Karpas-422 (cell line): ENCODE measurements around the gene TLE1. TPM values are rescaled to one million over a fixed set of nuclear protein-coding genes. Genes with fewer than 3 reads are reported as not detected.

Experiments
- DNase-seq: peaks from one replicate; pipeline ENCODE4 v3.0.0-alpha.2; 2015
- H2AFZ ChIP-seq: fragments of 200-600 bp; sonication (generic); 2 replicates; pipeline ENCODE4 v1.6.1; 2014; ENCODE audit warnings: antibody characterized with exemption, low read length, mixed read lengths
- H3K27ac ChIP-seq: fragments of 200-600 bp; sonication (generic); 2 replicates; pipeline ENCODE4 v1.5.1; 2014; ENCODE audit warnings: mild to moderate bottlenecking, low read length, moderate library complexity
- H3K27me3 ChIP-seq: fragments of 200-600 bp; sonication (generic); 2 replicates; pipeline ENCODE4 v1.6.1; 2014; ENCODE audit warnings: low read length, mixed read lengths
- H3K36me3 ChIP-seq: fragments of 200-600 bp; sonication (generic); 2 replicates; pipeline ENCODE4 v1.6.1; 2014; ENCODE audit warnings: low read length, mixed read lengths; ENCODE audit not compliant: insufficient read depth
- H3K4me1 ChIP-seq: fragments of 200-600 bp; sonication (generic); 2 replicates; pipeline ENCODE4 v1.6.1; 2014; ENCODE audit warnings: mild to moderate bottlenecking, low read length, mixed read lengths
- H3K4me2 ChIP-seq: fragments of 200-600 bp; sonication (generic); 2 replicates; pipeline ENCODE4 v1.6.1; 2014; ENCODE audit warnings: low read length, low read depth, mild to moderate bottlenecking; ENCODE audit not compliant: poor library complexity, severe bottlenecking
- H3K4me3 ChIP-seq: fragments of 200-600 bp; sonication (generic); 2 replicates; pipeline ENCODE4 v1.5.1; 2014; ENCODE audit warnings: mild to moderate bottlenecking, antibody characterized with exemption, low read length, mixed read lengths
- H3K79me2 ChIP-seq: fragments of 200-600 bp; sonication (generic); 2 replicates; pipeline ENCODE4 v1.6.1; 2014; ENCODE audit warnings: mild to moderate bottlenecking, low read length, mixed read lengths
- H3K9ac ChIP-seq: fragments of 200-600 bp; sonication (generic); 2 replicates; pipeline ENCODE4 v1.6.0; 2014; ENCODE audit warnings: low read length
- H3K9me2 ChIP-seq: fragments of 200-600 bp; sonication (generic), shearing (Covaris generic); replicated peaks from 2 replicates; pipeline ENCODE4 v1.6.0; 2014; ENCODE audit warnings: mild to moderate bottlenecking, low read length, moderate library complexity; ENCODE audit not compliant: insufficient read depth
- H3K9me3 ChIP-seq: fragments of 300-700, 200-600 bp; sonication (generic); 2 replicates; pipeline ENCODE4 v1.6.1; 2014; ENCODE audit warnings: low read length, mixed read lengths
- H4K20me1 ChIP-seq: fragments of 200-600 bp; sonication (generic); 2 replicates; pipeline ENCODE4 v1.6.1; 2014; ENCODE audit warnings: mild to moderate bottlenecking, antibody characterized with exemption, low read length, low read depth; ENCODE audit not compliant: insufficient read depth
- small RNA-seq: library from RNA; depleted of rRNA; stranded (forward); fragments of <200 nt; gene quantifications from one replicate; pipeline ENCODE3, GENCODE V24; 2014
- total RNA-seq: library from RNA; depleted of rRNA; stranded (reverse); fragments of >200 nt; shearing (Covaris generic); gene quantifications from 2 replicates; pipeline ENCODE4 v1.2.3, GENCODE V29; 2014; ENCODE audit warnings: low replicate concordance; rRNA removed

The TLE1 gene
- total RNA-seq, 1 experiment from 2014 or later: not detected

- Histone ChIP-seq H3K27me3 (no peaks in the 10 kb centered on the region), H3K4me3 (no peak overlapping the region), H3K9me3 (peaks cover 3% of the 10 kb centered on the region; the same call in 1 of the 2 replicates), H3K9ac (no peak overlapping the region), H3K27ac (no peak overlapping the region), H3K4me1 (no peaks in the 10 kb centered on the region; the same call in 1 of the 2 replicates), H3K9me2 (no peaks in the 10 kb centered on the region), H3K79me2 (no peaks in the 10 kb centered on the region), H4K20me1 (no peaks in the 10 kb centered on the region), H2AFZ (no peak overlapping the region), H3K36me3 (no peaks in the 10 kb centered on the region), H3K4me2 (no peak overlapping the region)
- no peak for DNase-seq
Observed at GRCh38 chr9:81537964-81538363, 151.4 kb downstream of the TLE1 start.

- H3K9ac ChIP-seq: no peak overlapping the region
- no peaks in the 10 kb centered on the region; the same call in 1 of the 2 replicates for H3K4me1 ChIP-seq
- no peaks in the 10 kb centered on the region for H3K79me2 ChIP-seq
- no peak overlapping the region for H3K4me2 ChIP-seq
- no peaks in the 10 kb centered on the region for H4K20me1 ChIP-seq
- no peak for DNase-seq
- no peaks in the 10 kb centered on the region for H3K27me3 ChIP-seq
- H3K9me2 ChIP-seq: no peaks in the 10 kb centered on the region
- no peaks in the 10 kb centered on the region for H3K9me3 ChIP-seq
- no peak overlapping the region for H3K4me3 ChIP-seq
- H2AFZ ChIP-seq: no peak overlapping the region
- no peaks in the 10 kb centered on the region for H3K36me3 ChIP-seq
- no peak overlapping the region for H3K27ac ChIP-seq
Observed at GRCh38 chr9:81536242-81537025, 152.9 kb downstream of the TLE1 start.

GRCh38 chr9:81535542-81536241, 153.7 kb downstream of the TLE1 start:
- DNase-seq: no peak
- Histone ChIP-seq H3K36me3 (no peaks in the 10 kb centered on the region), H3K9me2 (no peaks in the 10 kb centered on the region), H3K27ac (no peak overlapping the region), H3K9me3 (no peaks in the 10 kb centered on the region), H4K20me1 (no peaks in the 10 kb centered on the region), H2AFZ (no peak overlapping the region), H3K27me3 (no peaks in the 10 kb centered on the region), H3K9ac (no peak overlapping the region), H3K79me2 (no peaks in the 10 kb centered on the region), H3K4me2 (no peak overlapping the region), H3K4me1 (peaks cover 4% of the 10 kb centered on the region), H3K4me3 (no peak overlapping the region)

GRCh38 chr9:81534138-81534875, 155.0 kb downstream of the TLE1 start:
- peaks cover 15% of the 10 kb centered on the region for H3K4me1 ChIP-seq
- H3K9ac ChIP-seq: no peak overlapping the region
- no peak overlapping the region for H2AFZ ChIP-seq
- H3K27ac ChIP-seq: no peak overlapping the region
- no peak overlapping the region for H3K4me3 ChIP-seq
- no peak overlapping the region for H3K4me2 ChIP-seq
- no peaks in the 10 kb centered on the region for H3K79me2 ChIP-seq
- H3K9me2 ChIP-seq: no peaks in the 10 kb centered on the region
- no peak for DNase-seq
- no peaks in the 10 kb centered on the region for H3K27me3 ChIP-seq
- no peaks in the 10 kb centered on the region for H4K20me1 ChIP-seq
- no peaks in the 10 kb centered on the region for H3K36me3 ChIP-seq
- H3K9me3 ChIP-seq: no peaks in the 10 kb centered on the region

Small RNA genes within 50 kb of the gene (small RNA-seq; reads per million reads assigned to genes)
- gene RNU6-1035P: not detected

Other genes starting within 250 kb of the TLE1 start
- gene SPATA31D4, start 238.9 kb upstream of the TLE1 start, total RNA-seq: not detected in 2 replicates